ENCODE data around the gene CELF4.
"Not testable (repeated sequence)": the region's sequence is repeated elsewhere in the genome, so short reads cannot be mapped to it uniquely, and the experiment has no call there.

The CELF4 gene

DNA sequence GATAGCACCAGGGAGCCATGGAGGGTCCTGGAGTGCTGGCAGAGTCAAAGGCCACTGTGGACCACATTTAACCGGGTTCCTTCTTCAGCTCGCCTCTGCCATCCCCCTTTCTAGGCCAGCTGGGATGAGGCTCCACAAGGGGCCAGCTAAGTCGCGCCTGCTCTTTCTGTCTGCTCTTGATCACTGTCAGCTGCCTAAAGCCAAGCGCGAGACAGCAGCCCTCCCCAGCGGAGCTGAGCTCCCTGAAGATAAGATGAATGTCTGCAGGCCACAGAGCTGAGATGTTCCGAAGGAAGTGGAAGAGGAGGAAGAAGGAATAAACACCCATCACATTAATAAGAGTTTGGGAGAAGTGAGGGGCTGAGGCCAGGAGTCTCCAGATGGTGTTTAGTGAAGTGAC lies 99.6 kb downstream of the CELF4 start:
- Histone ChIP-seq H2AFZ (ENCODE audit: low read depth, low read length) (no peak overlapping the region), H3K36me3 (ENCODE audit: insufficient read depth, low read length) (no peaks in the 10 kb centered on the region), H4K20me1 (ENCODE audit: insufficient read depth, low read length) (no peaks in the 10 kb centered on the region), H3K4me1 (ENCODE audit: insufficient read depth, low read length) (no peaks in the 10 kb centered on the region), H3K4me3 (ENCODE audit: low read depth in 1 of 2, low read length in 2 of 2) (no peak overlapping the region), H3K27me3 (ENCODE audit: insufficient read depth, low read length, poor library complexity) (no peaks in the 10 kb centered on the region), H3K27ac (ENCODE audit: low read length) (no peak overlapping the region), H3K4me2 (ENCODE audit: insufficient read depth, low read length) (no peak overlapping the region), H3K9ac (ENCODE audit: low read depth, low read length) (no peak overlapping the region), H3K79me2 (ENCODE audit: insufficient read depth, low read length) (no peaks in the 10 kb centered on the region), H3K9me3 (ENCODE audit: insufficient read depth, low read length, severe bottlenecking) (no peaks in the 10 kb centered on the region)
- TF ChIP-seq EZH2 (IDR thresholded peaks at IDR 0.05; ENCODE audit: borderline replicate concordance, low read depth, low read length, severe bottlenecking) (no peak), CTCF (IDR thresholded peaks at IDR 0.05; ENCODE audit: borderline replicate concordance, extremely low read depth, low read length, poor library complexity, severe bottlenecking) (no peak)
- DNase-seq (no peak), ATAC-seq (ENCODE audit: insufficient read depth, low read depth) (no peak)

DNA sequence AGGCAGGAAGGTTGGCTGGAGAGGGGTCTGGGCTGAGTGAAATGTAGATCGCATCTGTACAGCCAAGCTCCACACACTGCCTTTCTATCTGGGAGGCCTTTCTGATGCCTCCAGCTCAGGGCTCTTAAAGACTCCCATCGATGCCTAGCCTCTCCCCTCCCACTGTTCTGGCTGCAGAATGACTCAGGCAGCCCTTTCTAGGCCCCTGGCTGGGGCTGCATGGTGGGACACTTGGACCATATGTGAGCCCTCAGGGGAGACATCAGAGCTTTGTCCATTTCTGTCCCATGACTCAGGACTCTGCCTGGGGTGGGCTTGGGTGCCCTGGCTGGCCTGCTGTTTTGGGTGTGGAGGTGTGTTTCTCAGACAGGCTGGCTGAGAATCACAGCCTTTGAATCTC lies 101.3 kb downstream of the CELF4 start:
- no peak for TF ChIP-seq CTCF (IDR thresholded peaks at IDR 0.05; ENCODE audit: borderline replicate concordance, extremely low read depth, low read length, poor library complexity, severe bottlenecking)
- Histone ChIP-seq H3K4me2 (ENCODE audit: insufficient read depth, low read length) (no peak overlapping the region), H4K20me1 (ENCODE audit: insufficient read depth, low read length) (no peaks in the 10 kb centered on the region), H3K79me2 (ENCODE audit: insufficient read depth, low read length) (no peaks in the 10 kb centered on the region), H3K27ac (ENCODE audit: low read length) (no peak overlapping the region), H3K9ac (ENCODE audit: low read depth, low read length) (no peak overlapping the region), H3K36me3 (ENCODE audit: insufficient read depth, low read length) (no peaks in the 10 kb centered on the region), H2AFZ (ENCODE audit: low read depth, low read length) (no peak overlapping the region), H3K4me1 (ENCODE audit: insufficient read depth, low read length) (no peaks in the 10 kb centered on the region), H3K27me3 (ENCODE audit: insufficient read depth, low read length, poor library complexity) (no peaks in the 10 kb centered on the region), H3K4me3 (ENCODE audit: low read depth in 1 of 2, low read length in 2 of 2) (no peak overlapping the region), H3K9me3 (ENCODE audit: insufficient read depth, low read length, severe bottlenecking) (no peaks in the 10 kb centered on the region)
- ATAC-seq (ENCODE audit: insufficient read depth, low read depth) (no peak), DNase-seq (no peak)

DNA sequence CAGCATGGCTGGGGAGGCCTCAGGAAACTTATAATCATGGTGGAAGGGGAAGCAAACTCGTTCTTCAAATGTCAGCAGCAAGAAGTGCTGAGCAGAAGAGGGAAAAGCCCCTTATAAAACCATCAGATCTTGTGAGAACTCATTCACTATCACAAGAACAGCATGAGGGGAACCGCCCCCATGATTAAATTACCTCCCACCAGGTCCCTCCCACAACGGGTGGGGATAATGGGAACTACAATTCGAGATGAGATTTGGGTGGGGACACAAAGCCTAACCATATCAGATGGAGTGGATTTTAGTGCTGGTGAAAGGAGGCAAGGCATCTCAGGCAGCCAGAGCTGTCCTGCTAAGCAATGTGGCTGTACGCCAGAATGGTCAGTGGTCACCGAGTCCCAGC lies 104.3 kb downstream of the CELF4 start:
- not testable (repeated sequence) for H3K9me3 ChIP-seq (ENCODE audit: insufficient read depth, low read length, severe bottlenecking); H2AFZ ChIP-seq (ENCODE audit: low read depth, low read length); ATAC-seq (ENCODE audit: insufficient read depth, low read depth)

GRCh38 chr18:37460604-37461003 lies 105.0 kb downstream of the CELF4 start:
- Histone ChIP-seq H3K79me2 (ENCODE audit: insufficient read depth, low read length) (no peaks in the 10 kb centered on the region), H3K9me3 (ENCODE audit: insufficient read depth, low read length, severe bottlenecking) (no peaks in the 10 kb centered on the region), H3K36me3 (ENCODE audit: insufficient read depth, low read length) (no peaks in the 10 kb centered on the region), H3K4me1 (ENCODE audit: insufficient read depth, low read length) (no peaks in the 10 kb centered on the region), H3K27me3 (ENCODE audit: insufficient read depth, low read length, poor library complexity) (no peaks in the 10 kb centered on the region), H3K4me2 (ENCODE audit: insufficient read depth, low read length) (no peak overlapping the region), H4K20me1 (ENCODE audit: insufficient read depth, low read length) (no peaks in the 10 kb centered on the region), H3K27ac (ENCODE audit: low read length) (no peak overlapping the region), H2AFZ (ENCODE audit: low read depth, low read length) (no peak overlapping the region), H3K4me3 (ENCODE audit: low read depth in 1 of 2, low read length in 2 of 2) (no peak overlapping the region), H3K9ac (ENCODE audit: low read depth, low read length) (no peak overlapping the region)
- ATAC-seq (ENCODE audit: insufficient read depth, low read depth) = no peak
- TF ChIP-seq EZH2 (IDR thresholded peaks at IDR 0.05; ENCODE audit: borderline replicate concordance, low read depth, low read length, severe bottlenecking) (no peak), CTCF (IDR thresholded peaks at IDR 0.05; ENCODE audit: borderline replicate concordance, extremely low read depth, low read length, poor library complexity, severe bottlenecking) (no peak)
- DNase-seq = no peak

More for the DNA sequence above, 104.3 kb downstream of the CELF4 start:
- not testable (repeated sequence) for H3K36me3 ChIP-seq (ENCODE audit: insufficient read depth, low read length); H3K4me3 ChIP-seq (ENCODE audit: low read depth in 1 of 2, low read length in 2 of 2); H3K79me2 ChIP-seq (ENCODE audit: insufficient read depth, low read length); H3K4me1 ChIP-seq (ENCODE audit: insufficient read depth, low read length); H3K27me3 ChIP-seq (ENCODE audit: insufficient read depth, low read length, poor library complexity); H4K20me1 ChIP-seq (ENCODE audit: insufficient read depth, low read length); H3K27ac ChIP-seq (ENCODE audit: low read length); H3K9ac ChIP-seq (ENCODE audit: low read depth, low read length); H3K4me2 ChIP-seq (ENCODE audit: insufficient read depth, low read length); DNase-seq

All from DND-41 (cell line).